GM20431 (cell line): ENCODE results near the gene PCDHB7.
"Not testable (repeated sequence)": the region's sequence is repeated elsewhere in the genome, so short reads cannot be mapped to it uniquely, and the experiment has no call there.

Experiments
- in situ Hi-C: fragments of 300-500 bp; cut with MseI, MboI; formaldehyde crosslinking; loops from one replicate; pipeline ENCODE4 v1.15.0; 2020; ENCODE audit warnings: low sequenced_read_pairs; ENCODE audit not compliant: unreplicated experiment

PCDHB7 gene

GRCh38 chr5:141215504-141215903, 43.1 kb downstream of the PCDHB7 start:
- in situ Hi-C loops, result not testable (repeated sequence)

- in situ Hi-C loops, result not testable (repeated sequence)
Measured at GRCh38 chr5:141216035-141216434, 43.6 kb downstream of the PCDHB7 start.

- in situ Hi-C loops, result no loop called here
Measured at GRCh38 chr5:141223112-141223783, 50.8 kb downstream of the PCDHB7 start, which contains the start of gene PCDHB14. TSS of gene PCDHB14 (plus strand) at chr5:141223343. CDS start at chr5:141223506, 163 bp downstream.

GRCh38 chr5:141224844-141225243, 52.4 kb downstream of the PCDHB7 start:
- in situ Hi-C loops, result not testable (repeated sequence)

GRCh38 chr5:141225421-141225820, 53.0 kb downstream of the PCDHB7 start:
- in situ Hi-C loops, result not testable (repeated sequence)
